Anterior cingulate cortex (tissue), 58 donors: ENCODE measurements around the gene SRXN1.

ENCODE experiments used
- DNase-seq, 58 donors: peaks; one replicate each; lab custom pipeline; 2025; lab: John Stamatoyannopoulos, UW

Gene SRXN1

GRCh38 chr20:611047-611842 lies 41.8 kb downstream of the SRXN1 start:
- DNase-seq: no peak

- peak in 2 of 58 donors; percentile 4 to 5 for DNase-seq
Observed at GRCh38 chr20:610130-611046, 42.6 kb downstream of the SRXN1 start, which contains the start of gene TCF15. Gene TCF15 (minus strand): TSS chr20:610309. CDS start chr20:610237, 72 bp downstream.

- no peak for DNase-seq
Observed at GRCh38 chr20:609371-609964, 43.5 kb downstream of the SRXN1 start.

GRCh38 chr20:608970-609369 lies 44.0 kb downstream of the SRXN1 start:
- no peak for DNase-seq

GRCh38 chr20:607476-607875 lies 45.5 kb downstream of the SRXN1 start:
- no peak for DNase-seq

GRCh38 chr20:605237-605636 lies 47.8 kb downstream of the SRXN1 start:
- DNase-seq: no peak

GRCh38 chr20:603116-603640 lies 49.8 kb downstream of the SRXN1 start:
- DNase-seq: no peak

GRCh38 chr20:602111-602970 lies 50.7 kb downstream of the SRXN1 start:
- no peak for DNase-seq

GRCh38 chr20:600736-601135 lies 52.3 kb downstream of the SRXN1 start:
- no peak for DNase-seq

- no peak for DNase-seq
Observed at GRCh38 chr20:600141-600540, 52.9 kb downstream of the SRXN1 start.

GRCh38 chr20:598133-598850 lies 54.7 kb downstream of the SRXN1 start:
- DNase-seq: no peak

- no peak for DNase-seq
Observed at GRCh38 chr20:597560-597959, 55.4 kb downstream of the SRXN1 start.
